GM23248 (cell line): ENCODE measurements around the gene MAP3K1.

Source experiments
- EZH2 ChIP-seq: fragments of 200-600 bp; sonication (generic); IDR thresholded peaks from 2 replicates; pipeline ENCODE4 v1.6.1; 2018; ENCODE audit warnings: antibody characterized with exemption, mild to moderate bottlenecking; ENCODE audit not compliant: insufficient read depth, poor library complexity, severe bottlenecking
- EZH2phosphoT487 ChIP-seq: fragments of 200-600 bp; sonication (generic); IDR thresholded peaks from 2 replicates; pipeline ENCODE4 v1.6.1; 2018; ENCODE audit warnings: antibody characterized with exemption, moderate library complexity, mild to moderate bottlenecking, low read depth; ENCODE audit not compliant: insufficient read depth

GRCh38 chr5:56851258-56851941, 36.1 kb downstream of the MAP3K1 start:
- TF ChIP-seq EZH2phosphoT487, result no peak
- TF ChIP-seq EZH2, result no peak
